Body of pancreas (tissue), 4 donors: ENCODE data around the gene MMP10. TPM values are rescaled to one million over a fixed set of nuclear protein-coding genes. Genes with fewer than 3 reads are reported as not detected.

Experiments used
- ATAC-seq: fragments of 150-250 bp; one replicate; pipeline ENCODE4 v1.9.1; 2016
- DNase-seq, 4 donors: peaks; one replicate each; pipeline ENCODE4 v3.0.0-alpha.2; 2019
- H3K27ac ChIP-seq, 4 donors: fragments of 200-600 bp; sonication (generic); 1 replicate in 3 of 4; 2 replicates in 1 of 4; pipeline versions ENCODE4 v1.5.1 to v1.6.1; 2016 to 2019; ENCODE audit warnings: mild to moderate bottlenecking in 1 of 4, mixed read lengths in 1 of 4, moderate library complexity in 1 of 4
- H3K27me3 ChIP-seq, 2 donors: fragments of 200-600 bp; sonication (generic); one replicate each; pipeline ENCODE4 v1.6.0; 2016; ENCODE audit warnings: mild to moderate bottlenecking in 1 of 2
- H3K36me3 ChIP-seq, 2 donors: fragments of 200-600 bp; sonication (generic); replicated peaks in 1 of 2; 2 replicates each; pipeline ENCODE4 v1.5.1; 2016; ENCODE audit warnings: low read depth in 2 of 2; ENCODE audit not compliant: insufficient read depth in 1 of 2
- H3K4me1 ChIP-seq: fragments of 200-600 bp; sonication (generic); one replicate; pipeline ENCODE4 v1.6.0; 2016
- H3K4me3 ChIP-seq, 2 donors: fragments of 200-600 bp; sonication (generic); 1 replicate in 1 of 2; 2 replicates in 1 of 2; pipeline ENCODE4 v1.5.1; 2016 to 2019
- H3K9me3 ChIP-seq, 3 donors: fragments of 200-600 bp; sonication (generic); 1 replicate in 2 of 3; 2 replicates in 1 of 3; pipeline ENCODE4 v1.5.1; 2016
- CTCF ChIP-seq, 7 experiments: fragments of 450-650 bp in 4 of 7; fragments of 200-600 bp in 3 of 7; sonication (generic) in 3 of 7; IDR thresholded peaks; one replicate each; pipeline ENCODE4 v1.5.1; 2016 to 2019; ENCODE audit warnings: antibody characterized with exemption in 7 of 7
- POLR2A ChIP-seq, 3 donors: fragments of 450-650 bp; IDR thresholded peaks; one replicate each; pipeline ENCODE4 v1.6.1; 2016; ENCODE audit warnings: antibody characterized with exemption in 3 of 3, mild to moderate bottlenecking in 2 of 3
- WGBS, 2 donors: methylation state at CpG; one replicate each; pipeline ENCODE4 v1.1.5; 2017; 5-methylcytosine and 5-hydroxymethylcytosine counted together
- intact Hi-C: fragments of 100-400 bp; cut with DNase I; formaldehyde crosslinking; loops from one replicate; pipeline ENCODE4 v1.15.1; 2023
- total RNA-seq, 2 donors: library from RNA; depleted of rRNA; stranded (reverse); fragments of >200 nt; gene quantifications; one replicate each; pipeline ENCODE4 v1.1.0, GENCODE V29; 2016

Gene MMP10
- total RNA-seq, 2 donors from 2014 or later, result not detected

GRCh38 chr11:102794382-102794781 is 14.0 kb upstream of the MMP10 start:
- Histone ChIP-seq H3K27ac (no peak overlapping the region), H3K9me3 (no peaks in the 10 kb centered on the region), H3K27me3 (no peaks in the 10 kb centered on the region), H3K36me3 (no peaks in the 10 kb centered on the region), H3K4me3 (no peak overlapping the region), H3K4me1 (peaks cover 7% of the 10 kb centered on the region)
- DNase-seq (no peak), ATAC-seq (no peak)
- intact Hi-C loops, result no loop called here
- no peak for TF ChIP-seq POLR2A (IDR thresholded peaks at IDR 0.05)
- peak in 1 of 7 experiments; percentile 10 for TF ChIP-seq CTCF (IDR thresholded peaks at IDR 0.05)

DNA sequence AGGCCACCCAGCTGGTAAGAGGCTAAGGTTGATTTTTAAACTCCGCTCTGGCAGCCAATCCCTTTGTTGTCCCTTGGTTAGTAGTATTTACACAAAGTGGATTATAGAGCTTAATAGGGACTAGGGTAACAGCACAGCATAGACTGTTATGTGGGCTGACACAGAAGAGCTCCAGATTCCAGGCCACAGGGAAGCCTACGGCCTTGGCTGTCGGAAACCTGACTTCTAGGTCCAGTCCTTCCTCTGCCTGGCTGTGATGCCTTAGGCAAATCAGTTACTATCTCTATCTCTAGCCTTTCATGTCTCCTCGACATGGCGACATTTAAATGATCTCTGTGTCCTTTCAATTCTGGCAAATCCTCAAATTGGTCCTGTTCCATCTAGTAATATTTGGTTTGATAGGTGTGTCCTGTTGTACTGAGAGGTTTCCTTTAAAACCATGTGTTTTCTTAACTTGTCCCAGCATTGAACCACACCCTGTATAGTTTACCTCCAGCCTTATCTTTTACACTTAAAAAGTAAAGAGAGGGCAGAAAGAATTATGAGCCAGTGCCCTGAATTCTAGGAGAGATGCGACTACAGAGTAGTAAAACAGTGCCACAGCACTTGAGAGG is 13.4 kb upstream of the MMP10 start:
- intact Hi-C loops, result no loop called here
- Histone ChIP-seq H3K27ac (no peak overlapping the region), H3K4me3 (no peak overlapping the region), H3K36me3 (no peaks in the 10 kb centered on the region), H3K27me3 (no peaks in the 10 kb centered on the region), H3K4me1 (peaks cover 7% of the 10 kb centered on the region), H3K9me3 (no peaks in the 10 kb centered on the region)
- TF ChIP-seq CTCF (IDR thresholded peaks at IDR 0.05) (no peak), POLR2A (IDR thresholded peaks at IDR 0.05) (no peak)
- no peak for DNase-seq
- 70 to 82% methylated on average over 6 of the region's 6 CpGs for whole genome bisulfite sequencing, 2 donors
- no peak for ATAC-seq

DNA sequence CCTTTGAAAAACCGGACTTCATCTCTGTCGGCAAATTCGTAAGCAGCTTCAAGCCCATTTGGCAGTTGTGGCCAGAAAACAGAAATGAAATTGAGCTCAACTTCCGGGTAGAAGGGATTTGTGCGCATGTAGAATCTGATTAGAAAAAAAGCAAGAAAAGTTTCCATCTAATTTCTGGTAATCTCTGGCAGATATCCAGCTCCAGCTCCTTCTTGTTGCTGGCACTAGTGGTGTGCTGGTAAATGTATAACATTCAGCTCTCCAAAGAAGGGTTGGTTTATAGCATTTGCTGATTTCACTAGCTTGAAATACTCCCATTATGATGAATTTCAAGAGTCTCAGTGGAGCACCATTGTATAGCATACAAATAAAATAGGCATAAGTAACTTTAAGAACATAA is 12.2 kb upstream of the MMP10 start:
- Histone ChIP-seq H3K9me3 (no peaks in the 10 kb centered on the region), H3K27ac (no peak overlapping the region), H3K4me3 (no peak overlapping the region), H3K4me1 (peaks cover 7% of the 10 kb centered on the region), H3K27me3 (no peaks in the 10 kb centered on the region), H3K36me3 (no peaks in the 10 kb centered on the region)
- ATAC-seq (peak; percentile 67), DNase-seq (peak in 3 of 4 donors; percentile 21 to 61 (median 23))
- no peak for TF ChIP-seq CTCF (IDR thresholded peaks at IDR 0.05)
- no peak for TF ChIP-seq POLR2A (IDR thresholded peaks at IDR 0.05)
- intact Hi-C loops, result no loop called here
- 34 to 36% methylated on average over 5 of the region's 5 CpGs for WGBS, 2 donors

DNA sequence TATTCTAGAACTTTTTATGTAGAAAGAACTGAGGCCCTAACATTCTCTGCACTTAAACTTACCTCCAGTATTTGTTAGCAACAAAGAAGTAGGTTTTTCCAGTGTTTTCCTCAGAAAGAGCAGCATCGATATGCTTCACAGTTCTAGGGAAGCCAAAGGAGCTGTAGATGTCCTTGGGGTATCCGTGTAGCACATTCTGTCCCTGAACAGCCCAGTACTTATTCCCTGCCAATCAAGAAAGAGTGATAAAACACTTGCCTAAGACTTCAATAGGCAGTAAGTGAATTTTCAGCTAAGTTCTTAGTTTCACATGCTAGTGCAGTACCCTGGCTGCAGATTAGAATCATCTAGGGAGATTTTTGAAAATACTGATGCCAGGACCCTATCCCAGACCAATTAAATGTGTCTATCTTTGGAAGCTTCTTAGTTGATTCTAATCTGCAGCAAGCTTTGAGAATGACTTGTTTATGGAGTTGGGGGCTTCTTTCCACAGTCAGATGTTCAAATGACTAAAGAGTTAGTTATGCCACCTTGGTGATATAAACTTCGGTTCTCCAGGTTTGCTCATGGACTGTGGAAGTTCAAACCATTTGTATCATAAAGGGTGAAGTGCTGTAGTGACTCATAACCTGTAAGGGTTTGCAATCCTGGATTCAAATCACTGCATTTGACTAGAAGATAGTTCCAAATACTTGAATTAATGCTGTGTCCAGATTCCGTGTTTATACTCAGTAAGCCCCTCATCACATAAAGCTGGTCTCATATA is 11.0 kb upstream of the MMP10 start:
- Histone ChIP-seq H3K36me3 (no peaks in the 10 kb centered on the region), H3K27ac (peak overlapping the region in 1 of 4 donors; percentile 7), H3K4me1 (peaks cover 7% of the 10 kb centered on the region), H3K27me3 (no peaks in the 10 kb centered on the region), H3K4me3 (no peak overlapping the region), H3K9me3 (no peaks in the 10 kb centered on the region)
- ATAC-seq (peak; percentile 21), DNase-seq (no peak)
- TF ChIP-seq CTCF (IDR thresholded peaks at IDR 0.05) (no peak), POLR2A (IDR thresholded peaks at IDR 0.05) (no peak)
- 47 to 50% methylated on average over 4 of the region's 4 CpGs for WGBS, 2 donors
- intact Hi-C loops, result no loop called here
